ENCODE measurements around the gene DHRS7B.

DNA sequence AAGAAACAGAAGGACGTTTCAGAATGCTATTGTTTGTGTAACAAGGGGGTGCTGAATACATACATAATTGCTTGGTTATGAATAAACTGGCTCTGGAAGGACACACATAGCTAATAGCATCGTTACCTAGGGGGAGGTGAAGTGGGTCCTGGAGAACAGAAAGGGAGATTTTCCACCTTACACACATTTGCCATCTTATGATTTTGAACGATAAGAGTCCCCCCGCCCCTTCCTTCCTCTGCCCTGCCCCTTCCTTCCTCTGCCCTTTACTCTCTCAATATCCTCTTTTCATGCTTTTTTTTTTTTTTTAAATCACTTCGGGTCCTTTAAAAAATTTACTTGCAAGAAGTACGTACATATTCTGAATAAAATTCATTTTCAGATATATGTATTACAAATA, 902 bp upstream of the DHRS7B start:
- TF ChIP-seq, protein P1, sequence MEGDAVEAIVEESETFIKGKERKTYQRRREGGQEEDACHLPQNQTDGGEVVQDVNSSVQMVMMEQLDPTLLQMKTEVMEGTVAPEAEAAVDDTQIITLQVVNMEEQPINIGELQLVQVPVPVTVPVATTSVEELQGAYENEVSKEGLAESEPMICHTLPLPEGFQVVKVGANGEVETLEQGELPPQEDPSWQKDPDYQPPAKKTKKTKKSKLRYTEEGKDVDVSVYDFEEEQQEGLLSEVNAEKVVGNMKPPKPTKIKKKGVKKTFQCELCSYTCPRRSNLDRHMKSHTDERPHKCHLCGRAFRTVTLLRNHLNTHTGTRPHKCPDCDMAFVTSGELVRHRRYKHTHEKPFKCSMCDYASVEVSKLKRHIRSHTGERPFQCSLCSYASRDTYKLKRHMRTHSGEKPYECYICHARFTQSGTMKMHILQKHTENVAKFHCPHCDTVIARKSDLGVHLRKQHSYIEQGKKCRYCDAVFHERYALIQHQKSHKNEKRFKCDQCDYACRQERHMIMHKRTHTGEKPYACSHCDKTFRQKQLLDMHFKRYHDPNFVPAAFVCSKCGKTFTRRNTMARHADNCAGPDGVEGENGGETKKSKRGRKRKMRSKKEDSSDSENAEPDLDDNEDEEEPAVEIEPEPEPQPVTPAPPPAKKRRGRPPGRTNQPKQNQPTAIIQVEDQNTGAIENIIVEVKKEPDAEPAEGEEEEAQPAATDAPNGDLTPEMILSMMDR (IDR thresholded peaks at IDR 0.05) = no peak
- TF ChIP-seq POLR2A (IDR thresholded peaks at IDR 0.05) = no peak
- TF ChIP-seq EP300 (IDR thresholded peaks at IDR 0.05) = no peak

Data from tibial nerve (tissue), 4 donors.